HG03175 (cell line): ENCODE results near the gene TGOLN2.

Source experiments
- ATAC-seq: cut with Tn5 transposase; IDR thresholded peaks from one replicate; pipeline ENCODE4 v1.9.1; 2021; ENCODE audit warnings: mild to moderate bottlenecking, moderate library complexity; ENCODE audit not compliant: unreplicated experiment

TGOLN2 gene

DNA sequence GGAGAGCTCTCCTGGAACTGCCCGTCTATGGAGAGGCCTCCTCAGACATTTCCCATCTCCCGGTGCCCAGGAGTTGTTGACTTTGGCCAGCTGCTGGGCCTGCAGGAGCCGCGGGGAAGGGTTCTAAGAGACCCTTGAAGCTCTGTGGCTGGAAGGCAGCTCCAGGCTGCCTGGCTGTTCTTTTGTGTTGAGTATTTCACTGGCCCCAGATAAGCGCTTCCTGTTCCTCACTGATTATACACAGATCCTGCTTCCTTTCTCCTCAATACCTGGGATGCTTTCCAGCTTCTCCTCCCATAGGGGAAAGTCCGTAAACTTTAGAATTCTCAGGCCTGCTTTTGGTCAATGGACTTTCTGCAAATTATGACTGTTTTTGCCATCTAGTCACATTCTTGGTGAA is 57.8 kb downstream of the TGOLN2 start:
- no peak for ATAC-seq
